Hepatocyte (in vitro differentiated cells): ENCODE data around the gene PSMB2.

Experiments used
- CTCF ChIP-seq: fragments of 200-600 bp; sonication (generic); IDR thresholded peaks from 2 replicates; pipeline ENCODE4 v1.5.1; 2016; ENCODE audit warnings: antibody characterized with exemption, mild to moderate bottlenecking; ENCODE audit not compliant: poor library complexity
- EZH2 ChIP-seq: fragments of 200-600 bp; sonication (generic); IDR thresholded peaks from 2 replicates; pipeline ENCODE4 v1.6.1; 2016; ENCODE audit warnings: antibody characterized with exemption, mild to moderate bottlenecking, borderline replicate concordance
- EZH2phosphoT487 ChIP-seq: fragments of 200-600 bp; sonication (generic); IDR thresholded peaks from one replicate; pipeline ENCODE4 v1.6.1; 2018; ENCODE audit warnings: antibody characterized with exemption, mild to moderate bottlenecking, low read depth, moderate library complexity; ENCODE audit not compliant: unreplicated experiment, severe bottlenecking

DNA sequence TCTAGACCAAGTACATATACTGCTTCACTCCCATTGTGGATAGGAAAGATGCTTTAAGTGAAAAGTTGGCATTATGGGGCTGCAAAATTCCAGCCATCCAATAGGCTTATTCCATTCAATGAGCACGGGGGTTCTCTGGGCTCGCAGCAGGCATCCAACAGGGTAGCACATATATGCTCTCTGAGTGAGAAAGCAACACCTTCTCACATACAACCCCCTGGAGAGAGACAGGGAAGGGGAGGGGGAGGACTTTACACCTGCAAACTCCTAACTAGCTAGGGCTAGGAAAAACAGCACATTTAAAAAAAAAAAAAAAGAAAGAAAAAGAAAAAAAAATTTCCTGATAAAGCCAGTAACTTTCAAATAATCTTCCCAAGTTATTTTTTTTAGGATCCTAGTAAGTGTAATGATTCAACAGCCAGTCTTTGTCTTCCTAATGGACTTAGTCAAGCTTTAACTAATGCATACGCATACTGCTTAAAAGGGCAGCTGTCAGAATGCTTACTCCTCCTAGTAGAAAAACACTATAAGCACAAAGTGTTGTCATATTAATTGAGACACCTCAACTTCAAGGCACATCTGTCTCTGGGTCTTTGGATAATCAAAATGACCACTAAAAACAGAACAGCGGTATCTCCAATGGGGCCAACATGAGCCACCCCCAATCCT, 18.7 kb downstream of the PSMB2 start:
- TF ChIP-seq EZH2 (no peak), CTCF (no peak), EZH2phosphoT487 (no peak)
